IPS-11a (cell line): ENCODE measurements around the gene RAD54L.
"Not testable (repeated sequence)": the region's sequence is repeated elsewhere in the genome, so short reads cannot be mapped to it uniquely, and the experiment has no call there.

Experiments
- H3K4me3 ChIP-seq: one replicate; pipeline ENCODE4 v1.5.1; 2013; ENCODE audit warnings: low read depth, low read length, control low read depth

RAD54L gene

DNA sequence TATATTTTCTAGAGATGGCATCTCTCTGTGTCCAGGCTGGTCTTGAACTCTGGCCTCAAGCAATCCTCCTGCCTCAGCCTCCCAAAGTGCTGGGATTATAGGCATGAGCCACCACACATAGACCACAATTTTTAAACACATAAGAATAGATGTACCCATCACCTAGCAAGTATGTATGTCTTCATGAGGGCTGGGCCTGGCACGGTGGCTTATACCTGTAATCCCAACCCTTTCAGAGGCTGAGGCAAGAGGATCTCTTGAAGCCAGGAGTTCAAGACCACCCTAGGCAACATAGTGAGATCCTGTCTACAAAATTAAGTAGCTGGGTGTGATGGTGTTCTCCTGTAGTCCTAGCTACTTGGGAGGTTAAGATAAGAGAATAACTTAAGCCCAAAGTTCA is 69.8 kb downstream of the RAD54L start:
- no peak overlapping the region for H3K4me3 ChIP-seq

DNA sequence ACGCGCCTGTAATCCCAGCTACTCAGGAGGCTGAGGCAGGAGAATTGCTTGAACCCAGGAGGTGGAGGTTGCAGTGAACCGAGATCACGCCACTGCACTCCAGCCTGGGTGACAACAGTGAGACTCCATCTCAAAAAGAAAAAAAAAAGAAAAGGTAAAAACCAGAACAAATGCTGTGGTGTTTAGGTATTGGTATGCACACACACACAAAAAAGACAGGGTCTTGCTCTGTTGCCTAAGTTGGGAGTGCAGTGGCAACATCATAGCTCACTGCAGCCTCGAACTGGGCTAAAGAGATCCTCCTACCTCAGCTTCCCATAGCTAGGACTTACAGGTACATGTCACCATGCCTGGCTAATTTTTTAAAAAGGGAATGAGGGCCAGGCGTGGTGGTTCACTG is 71.7 kb downstream of the RAD54L start:
- not testable (repeated sequence) for H3K4me3 ChIP-seq

GRCh38 chr1:46319960-46320914 is 72.7 kb downstream of the RAD54L start:
- H3K4me3 ChIP-seq: not testable (repeated sequence)

GRCh38 chr1:46322191-46322590 is 74.6 kb downstream of the RAD54L start:
- not testable (repeated sequence) for H3K4me3 ChIP-seq

GRCh38 chr1:46325285-46326076 is 77.9 kb downstream of the RAD54L start:
- not testable (repeated sequence) for H3K4me3 ChIP-seq
